Smooth muscle cell (in vitro differentiated cells): Measurements from ENCODE around the gene GPRIN1. TPM values are rescaled to one million over a fixed set of nuclear protein-coding genes. Genes with fewer than 3 reads are reported as not detected.

Experiments
- DNase-seq: peaks from one replicate; lab custom pipeline; 2025; ENCODE audit not compliant: unreplicated experiment; lab: John Stamatoyannopoulos, UW
- H2AFZ ChIP-seq: fragments of 200-600 bp; sonication (generic); 2 replicates; pipeline ENCODE4 v1.6.0; 2016; ENCODE audit warnings: antibody characterized with exemption, low read depth, mild to moderate bottlenecking
- H3F3A ChIP-seq: fragments of 200-600 bp; sonication (generic); 2 replicates; pipeline ENCODE4 v1.6.0; 2017; ENCODE audit warnings: antibody characterized with exemption, low read depth
- H3K27ac ChIP-seq: fragments of 200-600 bp; sonication (generic); 2 replicates; pipeline ENCODE4 v1.5.1; 2016; ENCODE audit warnings: low read depth, mild to moderate bottlenecking
- H3K27me3 ChIP-seq: fragments of 200-600 bp; sonication (generic); 2 replicates; pipeline ENCODE4 v1.6.1; 2016; ENCODE audit warnings: low read depth, mild to moderate bottlenecking
- H3K36me3 ChIP-seq: fragments of 200-600 bp; sonication (generic); 2 replicates; pipeline ENCODE4 v1.5.1; 2016; ENCODE audit warnings: low read depth
- H3K4me1 ChIP-seq: fragments of 200-600 bp; sonication (generic); 2 replicates; pipeline ENCODE4 v1.5.1; 2016; ENCODE audit warnings: low read depth
- H3K4me2 ChIP-seq: fragments of 200-600 bp; sonication (generic); 2 replicates; pipeline ENCODE4 v1.6.0; 2016; ENCODE audit warnings: mild to moderate bottlenecking
- H3K4me3 ChIP-seq: fragments of 200-600 bp; sonication (generic); 2 replicates; pipeline ENCODE4 v1.5.1; 2016; ENCODE audit warnings: mild to moderate bottlenecking
- H3K79me2 ChIP-seq: fragments of 200-600 bp; sonication (generic); 2 replicates; pipeline ENCODE4 v1.6.0; 2016; ENCODE audit warnings: low read depth, mild to moderate bottlenecking
- H3K9ac ChIP-seq: fragments of 200-600 bp; sonication (generic); 2 replicates; pipeline ENCODE4 v1.6.0; 2016; ENCODE audit warnings: low read depth
- H3K9me3 ChIP-seq: fragments of 200-600 bp; sonication (generic); replicated peaks from 2 replicates; pipeline ENCODE4 v1.5.1; 2016; ENCODE audit warnings: low read depth
- H4K20me1 ChIP-seq: fragments of 200-600 bp; sonication (generic); 2 replicates; pipeline ENCODE4 v1.6.0; 2016; ENCODE audit warnings: low read depth
- CTCF ChIP-seq: fragments of 200-600 bp; sonication (generic); IDR thresholded peaks from 2 replicates; pipeline ENCODE4 v1.5.1; 2017; ENCODE audit warnings: borderline replicate concordance, mild to moderate bottlenecking, antibody characterized with exemption; ENCODE audit not compliant: insufficient read depth, poor library complexity, severe bottlenecking
- WGBS: methylation state at CpG from one replicate; pipeline ENCODE4 v1.1.7; 2016; ENCODE audit warnings: low lambda C conversion rate; 5-methylcytosine and 5-hydroxymethylcytosine counted together
- polyA plus RNA-seq: library from polyadenylated mRNA; unstranded; fragments of >200 nt; fragmentation: Nextera tagmentation; extraction: Ambion mirVana; gene quantifications from 2 replicates; pipeline ENCODE4 v1.2.1, GENCODE V29; 2016
- total RNA-seq: library from RNA; depleted of rRNA; stranded (reverse); fragments of >200 nt; gene quantifications from 2 replicates; pipeline ENCODE4 v1.2.3, GENCODE V29; 2014

The GPRIN1 gene
- total and polyA plus RNA-seq, 2 experiments from 2014 or later = 2.1 to 3.6 TPM

GRCh38 chr5:176629853-176630680, 20.1 kb upstream of the GPRIN1 start, which contains the start of the genes EIF4E1B and SNCB:
EIF4E1B (plus strand) TSS chr5:176630675; CDS start chr5:176642788, 12,113 bp downstream.
SNCB (minus strand) TSS chr5:176630534; CDS start chr5:176629654, 880 bp downstream.
- Histone ChIP-seq H3K4me1 (peaks cover 11% of the 10 kb centered on the region), H3K79me2 (no peaks in the 10 kb centered on the region), H3K4me3 (peak within 1 kb of the TSS; percentile 50), H3K4me2 (peak within 1 kb of the TSS; percentile 85), H3K27ac (no peak within 1 kb of the TSS), H3K9me3 (no peaks in the 10 kb centered on the region), H4K20me1 (no peaks in the 10 kb centered on the region), H3K36me3 (no peaks in the 10 kb centered on the region), H3F3A (no peaks in the 10 kb centered on the region), H3K27me3 (peaks cover 88% of the 10 kb centered on the region), H2AFZ (peak within 1 kb of the TSS; percentile 69), H3K9ac (no peak within 1 kb of the TSS)
- no peak for DNase-seq
- TF ChIP-seq CTCF = no peak
- WGBS = 2% methylated on average over 54 of the region's 94 CpGs

GRCh38 chr5:176629317-176629852, 19.4 kb upstream of the GPRIN1 start:
- H3F3A ChIP-seq = no peaks in the 10 kb centered on the region
- H2AFZ ChIP-seq = no peak overlapping the region
- no peaks in the 10 kb centered on the region for H3K9me3 ChIP-seq
- peak overlapping the region; percentile 85 for H3K4me2 ChIP-seq
- H3K27me3 ChIP-seq = peaks cover 91% of the 10 kb centered on the region
- peaks cover 11% of the 10 kb centered on the region for H3K4me1 ChIP-seq
- WGBS = 6% methylated on average over 31 of the region's 34 CpGs
- no peaks in the 10 kb centered on the region for H4K20me1 ChIP-seq
- H3K79me2 ChIP-seq = no peaks in the 10 kb centered on the region
- H3K27ac ChIP-seq = no peak overlapping the region
- no peak for TF ChIP-seq CTCF
- no peak overlapping the region for H3K9ac ChIP-seq
- no peak for DNase-seq
- H3K4me3 ChIP-seq = peak overlapping the region; percentile 50
- H3K36me3 ChIP-seq = no peaks in the 10 kb centered on the region

GRCh38 chr5:176628406-176629228, 18.7 kb upstream of the GPRIN1 start:
- H3F3A ChIP-seq = no peaks in the 10 kb centered on the region
- H3K9ac ChIP-seq = no peak overlapping the region
- no peaks in the 10 kb centered on the region for H3K79me2 ChIP-seq
- peaks cover 11% of the 10 kb centered on the region for H3K4me1 ChIP-seq
- DNase-seq = no peak
- no peak for TF ChIP-seq CTCF
- H3K36me3 ChIP-seq = no peaks in the 10 kb centered on the region
- H3K4me3 ChIP-seq = no peak overlapping the region
- 51% methylated on average over 13 of the region's 13 CpGs for WGBS
- no peak overlapping the region for H2AFZ ChIP-seq
- no peaks in the 10 kb centered on the region for H3K9me3 ChIP-seq
- no peak overlapping the region for H3K27ac ChIP-seq
- H3K27me3 ChIP-seq = peaks cover 91% of the 10 kb centered on the region
- no peak overlapping the region for H3K4me2 ChIP-seq
- no peaks in the 10 kb centered on the region for H4K20me1 ChIP-seq
